ENCODE measurements around the gene AHCTF1. TPM values are rescaled to one million over a fixed set of nuclear protein-coding genes. Genes with fewer than 3 reads are reported as not detected.

Gene AHCTF1
- total and polyA plus RNA-seq, 2 donors (not counting 3 experiments of a cell fraction or from before 2014, with no cell fraction given) = 5.5 to 32.1 TPM

- Histone ChIP-seq H3K27ac (ENCODE audit: insufficient read depth, low read depth, low read length) (no peak overlapping the region), H3K9me3 (replicated peaks; ENCODE audit: control insufficient read depth, insufficient read depth, low read length) (no peaks in the 10 kb centered on the region), H3K9ac (replicated peaks; ENCODE audit: extremely low read depth, insufficient read depth, low read length) (no peak overlapping the region), H2AFZ (ENCODE audit: low read depth, low read length) (no peak overlapping the region), H3K4me1 (ENCODE audit: control insufficient read depth, extremely low read depth, insufficient read depth, low read length) (no peaks in the 10 kb centered on the region), H3K9me1 (replicated peaks; ENCODE audit: control insufficient read depth, extremely low read depth, insufficient read depth, low read length) (no peaks in the 10 kb centered on the region), H4K20me1 (replicated peaks; ENCODE audit: control insufficient read depth, extremely low read depth, insufficient read depth, low read length) (no peaks in the 10 kb centered on the region), H3K79me2 (ENCODE audit: control insufficient read depth, insufficient read depth, low read length) (no peaks in the 10 kb centered on the region), H3K27me3 (ENCODE audit: control insufficient read depth in 2 of 2, insufficient read depth in 2 of 2, low read length in 2 of 2) (peaks cover 0 to 2% of the 10 kb centered on the region in 2 experiments), H3K4me2 (ENCODE audit: insufficient read depth, low read length) (no peak overlapping the region), H3K36me3 (ENCODE audit: control insufficient read depth in 2 of 2, extremely low read depth in 1 of 2, insufficient read depth in 2 of 2, low read length in 2 of 2) (no peaks in the 10 kb centered on the region), H3K4me3 (replicated peaks in 1 of 3; ENCODE audit: insufficient read depth in 1 of 3, low read depth in 1 of 3, low read length in 3 of 3) (no peak overlapping the region)
- DNase-seq (ENCODE audit: low read depth, low spot score) = no peak
- dilution Hi-C loops (cut with MboI; ENCODE audit: extremely low pct_ligation_motif_present, low sequenced_read_pairs) (no loop called here), intact Hi-C loops (cut with micrococcal nuclease) (no loop called here)
- no TSS peak for BruUV-seq (replicated peaks)
- no peak for FAIRE-seq
- ChIA-PET POLR2A (no interaction called here), CTCF (interaction anchor here (1.0 kb wide), 1 partner anchor 10 kb away, joined by 3 read pairs; no protein-coding TSS in a partner anchor)
- TF ChIP-seq, protein P1, sequence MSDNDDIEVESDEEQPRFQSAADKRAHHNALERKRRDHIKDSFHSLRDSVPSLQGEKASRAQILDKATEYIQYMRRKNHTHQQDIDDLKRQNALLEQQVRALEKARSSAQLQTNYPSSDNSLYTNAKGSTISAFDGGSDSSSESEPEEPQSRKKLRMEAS (IDR thresholded peaks at IDR 0.05; ENCODE audit: insufficient read depth, insufficient read length) = no peak
Measured at GRCh38 chr1:246797157-246797556, 134.6 kb downstream of the AHCTF1 start.

GRCh38 chr1:246795906-246796694 lies 135.6 kb downstream of the AHCTF1 start:
- DNase-seq (ENCODE audit: low read depth, low spot score) (no peak), FAIRE-seq (no peak)
- H3K36me3 ChIP-seq (ENCODE audit: control insufficient read depth in 2 of 2, extremely low read depth in 1 of 2, insufficient read depth in 2 of 2, low read length in 2 of 2) = no peaks in the 10 kb centered on the region
- no peak for TF ChIP-seq POLR2A (IDR thresholded peaks at IDR 0.05; ENCODE audit: low read depth, low read length)
- TF ChIP-seq, protein P2, sequence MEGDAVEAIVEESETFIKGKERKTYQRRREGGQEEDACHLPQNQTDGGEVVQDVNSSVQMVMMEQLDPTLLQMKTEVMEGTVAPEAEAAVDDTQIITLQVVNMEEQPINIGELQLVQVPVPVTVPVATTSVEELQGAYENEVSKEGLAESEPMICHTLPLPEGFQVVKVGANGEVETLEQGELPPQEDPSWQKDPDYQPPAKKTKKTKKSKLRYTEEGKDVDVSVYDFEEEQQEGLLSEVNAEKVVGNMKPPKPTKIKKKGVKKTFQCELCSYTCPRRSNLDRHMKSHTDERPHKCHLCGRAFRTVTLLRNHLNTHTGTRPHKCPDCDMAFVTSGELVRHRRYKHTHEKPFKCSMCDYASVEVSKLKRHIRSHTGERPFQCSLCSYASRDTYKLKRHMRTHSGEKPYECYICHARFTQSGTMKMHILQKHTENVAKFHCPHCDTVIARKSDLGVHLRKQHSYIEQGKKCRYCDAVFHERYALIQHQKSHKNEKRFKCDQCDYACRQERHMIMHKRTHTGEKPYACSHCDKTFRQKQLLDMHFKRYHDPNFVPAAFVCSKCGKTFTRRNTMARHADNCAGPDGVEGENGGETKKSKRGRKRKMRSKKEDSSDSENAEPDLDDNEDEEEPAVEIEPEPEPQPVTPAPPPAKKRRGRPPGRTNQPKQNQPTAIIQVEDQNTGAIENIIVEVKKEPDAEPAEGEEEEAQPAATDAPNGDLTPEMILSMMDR (IDR thresholded peaks at IDR 0.05; ENCODE audit: extremely low read depth in 1 of 2, insufficient read depth in 1 of 2, low read depth in 1 of 2, low read length in 2 of 2) = no peak
- TF ChIP-seq FOS (IDR thresholded peaks at IDR 0.05; ENCODE audit: borderline replicate concordance, insufficient read depth, low read length) = no peak
- TF ChIP-seq MYC (IDR thresholded peaks at IDR 0.05; ENCODE audit: low read depth, low read length) = no peak
- TF ChIP-seq JUN (IDR thresholded peaks at IDR 0.05; ENCODE audit: borderline replicate concordance, insufficient read depth, insufficient read length, low read depth) = no peak
- TF ChIP-seq POLR2AphosphoS5 (IDR thresholded peaks at IDR 0.05; ENCODE audit: insufficient read depth, low read depth, low read length) = no peak
- TF ChIP-seq, protein P1 (IDR thresholded peaks at IDR 0.05; ENCODE audit: insufficient read depth, insufficient read length) = no peak
- no peak for TF ChIP-seq EZH2 (IDR thresholded peaks at IDR 0.05; ENCODE audit: borderline replicate concordance, low read depth, low read length, severe bottlenecking)
- TF ChIP-seq GATA2 (IDR thresholded peaks at IDR 0.05; ENCODE audit: insufficient read depth, insufficient read length, low read depth, low read length) = no peak
- H3K4me3 ChIP-seq (replicated peaks in 1 of 3; ENCODE audit: insufficient read depth in 1 of 3, low read depth in 1 of 3, low read length in 3 of 3) = no peak overlapping the region
- no peaks in the 10 kb centered on the region for H3K9me3 ChIP-seq (replicated peaks; ENCODE audit: control insufficient read depth, insufficient read depth, low read length)
- no peak overlapping the region for H3K9ac ChIP-seq (replicated peaks; ENCODE audit: extremely low read depth, insufficient read depth, low read length)
- no peak overlapping the region for H3K27ac ChIP-seq (ENCODE audit: insufficient read depth, low read depth, low read length)
- dilution Hi-C loops (cut with MboI; ENCODE audit: extremely low pct_ligation_motif_present, low sequenced_read_pairs) (no loop called here), intact Hi-C loops (cut with micrococcal nuclease) (no loop called here)
- no TSS peak for BruUV-seq (replicated peaks)
- ChIA-PET CTCF (interaction anchor here (1.0 kb wide), 1 partner anchor 11 kb away, joined by 3 read pairs; no protein-coding TSS in a partner anchor), POLR2A (no interaction called here)
- H3K27me3 ChIP-seq (ENCODE audit: control insufficient read depth in 2 of 2, insufficient read depth in 2 of 2, low read length in 2 of 2) = peaks cover 0 to 2% of the 10 kb centered on the region in 2 experiments
- H4K20me1 ChIP-seq (replicated peaks; ENCODE audit: control insufficient read depth, extremely low read depth, insufficient read depth, low read length) = no peaks in the 10 kb centered on the region
- no peaks in the 10 kb centered on the region for H3K79me2 ChIP-seq (ENCODE audit: control insufficient read depth, insufficient read depth, low read length)
- no peak overlapping the region for H3K4me2 ChIP-seq (ENCODE audit: insufficient read depth, low read length)
- H3K4me1 ChIP-seq (ENCODE audit: control insufficient read depth, extremely low read depth, insufficient read depth, low read length) = no peaks in the 10 kb centered on the region
- H2AFZ ChIP-seq (ENCODE audit: low read depth, low read length) = no peak overlapping the region
- no peaks in the 10 kb centered on the region for H3K9me1 ChIP-seq (replicated peaks; ENCODE audit: control insufficient read depth, extremely low read depth, insufficient read depth, low read length)

Measured in endothelial cell of umbilical vein (primary cell).